ENCODE measurements around the gene ZNF521.
A peak's percentile ranks its signal among the peaks of the same experiment; 100 is the strongest.

The ZNF521 gene

DNA sequence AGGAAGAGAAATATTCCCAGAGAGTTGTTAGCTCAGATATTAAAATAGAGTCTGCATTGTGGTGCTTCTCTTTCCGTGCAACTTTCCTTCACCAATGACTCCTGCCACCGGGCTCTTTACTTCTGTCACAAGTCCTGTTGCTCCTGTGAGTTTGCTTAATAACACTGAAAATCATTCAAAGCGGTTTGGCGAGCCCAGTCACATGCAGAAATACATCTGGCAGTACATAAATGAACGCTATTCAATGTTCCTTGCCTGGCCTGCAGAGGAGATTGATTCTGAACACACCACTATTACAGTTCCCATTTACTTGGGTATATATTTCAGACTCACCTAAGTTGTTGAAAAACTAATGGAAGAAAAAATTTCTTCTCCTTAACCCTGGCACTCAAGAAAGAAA is 276.6 kb downstream of the ZNF521 start:
- TF ChIP-seq, protein P1, sequence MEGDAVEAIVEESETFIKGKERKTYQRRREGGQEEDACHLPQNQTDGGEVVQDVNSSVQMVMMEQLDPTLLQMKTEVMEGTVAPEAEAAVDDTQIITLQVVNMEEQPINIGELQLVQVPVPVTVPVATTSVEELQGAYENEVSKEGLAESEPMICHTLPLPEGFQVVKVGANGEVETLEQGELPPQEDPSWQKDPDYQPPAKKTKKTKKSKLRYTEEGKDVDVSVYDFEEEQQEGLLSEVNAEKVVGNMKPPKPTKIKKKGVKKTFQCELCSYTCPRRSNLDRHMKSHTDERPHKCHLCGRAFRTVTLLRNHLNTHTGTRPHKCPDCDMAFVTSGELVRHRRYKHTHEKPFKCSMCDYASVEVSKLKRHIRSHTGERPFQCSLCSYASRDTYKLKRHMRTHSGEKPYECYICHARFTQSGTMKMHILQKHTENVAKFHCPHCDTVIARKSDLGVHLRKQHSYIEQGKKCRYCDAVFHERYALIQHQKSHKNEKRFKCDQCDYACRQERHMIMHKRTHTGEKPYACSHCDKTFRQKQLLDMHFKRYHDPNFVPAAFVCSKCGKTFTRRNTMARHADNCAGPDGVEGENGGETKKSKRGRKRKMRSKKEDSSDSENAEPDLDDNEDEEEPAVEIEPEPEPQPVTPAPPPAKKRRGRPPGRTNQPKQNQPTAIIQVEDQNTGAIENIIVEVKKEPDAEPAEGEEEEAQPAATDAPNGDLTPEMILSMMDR (IDR thresholded peaks at IDR 0.05; ENCODE audit: low read depth, low read length): no peak
- H3K4me3 ChIP-seq (replicated peaks in 1 of 2; ENCODE audit: low read depth in 2 of 2, low read length in 2 of 2): no peak overlapping the region

DNA sequence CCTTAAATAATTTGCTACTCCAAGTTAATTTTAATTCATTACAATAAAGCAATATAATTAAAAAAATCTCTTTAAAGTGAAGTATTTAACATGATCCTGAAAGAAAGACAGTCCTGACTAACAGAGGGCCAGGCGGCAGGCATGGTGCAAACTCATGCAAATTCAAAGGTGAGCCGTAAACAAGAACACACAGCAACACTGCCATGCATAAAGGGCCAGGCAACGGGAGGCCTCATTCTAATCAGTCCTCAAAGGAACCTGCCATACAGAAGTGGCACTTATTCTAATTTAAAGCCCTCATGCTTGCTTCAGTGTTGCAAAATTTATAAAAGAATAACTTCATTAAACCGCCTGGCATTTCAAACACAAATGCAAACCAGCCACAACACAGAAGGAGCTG is 277.0 kb downstream of the ZNF521 start:
- TF ChIP-seq, protein P1 (IDR thresholded peaks at IDR 0.05; ENCODE audit: low read depth, low read length): no peak
- no peak overlapping the region for H3K4me3 ChIP-seq (replicated peaks in 1 of 2; ENCODE audit: low read depth in 2 of 2, low read length in 2 of 2)
- no peak for DNase-seq (ENCODE audit: low read depth in 2 of 2)

More for the DNA sequence above, 276.6 kb downstream of the ZNF521 start:
- no peak for DNase-seq (ENCODE audit: low read depth in 2 of 2)

GRCh38 chr18:25072205-25072604 is 279.8 kb downstream of the ZNF521 start:
- no peak overlapping the region for H3K4me3 ChIP-seq (replicated peaks in 1 of 2; ENCODE audit: low read depth in 2 of 2, low read length in 2 of 2)
- DNase-seq (ENCODE audit: low read depth in 2 of 2): no peak
- TF ChIP-seq, protein P1 (IDR thresholded peaks at IDR 0.05; ENCODE audit: low read depth, low read length): no peak

GRCh38 chr18:25067275-25068025 is 284.5 kb downstream of the ZNF521 start:
- TF ChIP-seq, protein P1 (IDR thresholded peaks at IDR 0.05; ENCODE audit: low read depth, low read length): no peak
- no peak for DNase-seq (ENCODE audit: low read depth in 2 of 2)
- no peak overlapping the region for H3K4me3 ChIP-seq (replicated peaks in 1 of 2; ENCODE audit: low read depth in 2 of 2, low read length in 2 of 2)

- peak in 1 of 2 donors; percentile 33 for DNase-seq (ENCODE audit: low read depth in 2 of 2)
- no peak overlapping the region for H3K4me3 ChIP-seq (replicated peaks in 1 of 2; ENCODE audit: low read depth in 2 of 2, low read length in 2 of 2)
- TF ChIP-seq, protein P1 (IDR thresholded peaks at IDR 0.05; ENCODE audit: low read depth, low read length): no peak
These were observed 285.4 kb downstream of the ZNF521 start for GRCh38 chr18:25066516-25066915.

DNA sequence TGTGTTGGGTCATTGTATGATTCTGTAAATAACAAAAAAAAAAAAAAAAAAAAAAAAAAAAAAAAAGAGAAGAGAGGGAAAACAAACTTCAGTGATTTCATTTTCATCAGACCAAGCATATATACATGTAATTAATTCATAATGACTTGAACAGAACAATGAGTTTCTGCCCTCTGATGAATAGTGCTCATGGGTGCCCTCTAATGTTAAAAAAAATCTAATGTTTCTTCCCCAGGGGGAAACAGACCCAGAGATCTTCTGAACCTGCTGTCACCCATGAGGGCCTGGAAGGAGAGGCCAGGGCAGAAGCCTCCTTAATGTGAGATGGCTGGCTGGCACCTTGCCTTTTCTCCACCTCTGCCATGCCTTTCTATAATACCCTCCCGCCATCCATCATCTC is 289.2 kb downstream of the ZNF521 start:
- H3K4me3 ChIP-seq (replicated peaks in 1 of 2; ENCODE audit: low read depth in 2 of 2, low read length in 2 of 2): no peak overlapping the region
- TF ChIP-seq, protein P1 (IDR thresholded peaks at IDR 0.05; ENCODE audit: low read depth, low read length): no peak

DNA sequence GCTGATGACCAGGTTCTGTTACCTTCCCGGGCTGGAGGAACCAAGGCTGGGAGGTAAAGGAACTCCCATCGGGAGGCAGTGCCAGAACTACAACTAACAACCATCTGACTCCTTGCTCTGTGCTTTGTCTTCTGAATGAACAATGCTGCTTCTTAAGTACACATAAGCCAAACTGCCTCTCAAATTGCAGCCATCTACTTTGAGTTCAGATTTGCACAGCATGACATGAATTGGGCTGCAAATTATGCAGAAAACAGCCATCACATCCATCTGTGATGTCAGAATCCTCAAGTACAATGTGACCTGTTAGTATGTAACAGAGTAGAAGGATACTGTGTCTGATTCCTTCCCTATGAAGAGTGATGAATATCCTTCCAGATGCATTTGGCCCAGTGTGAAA is 290.6 kb downstream of the ZNF521 start:
- TF ChIP-seq, protein P1 (IDR thresholded peaks at IDR 0.05; ENCODE audit: low read depth, low read length): no peak
- no peak overlapping the region for H3K4me3 ChIP-seq (replicated peaks in 1 of 2; ENCODE audit: low read depth in 2 of 2, low read length in 2 of 2)
- DNase-seq (ENCODE audit: low read depth in 2 of 2): no peak

More for the DNA sequence above, 289.2 kb downstream of the ZNF521 start:
- DNase-seq (ENCODE audit: low read depth in 2 of 2): no peak
